IMR-90 (cell line): Measurements from ENCODE around the gene LBP. TPM values are rescaled to one million over a fixed set of nuclear protein-coding genes. Genes with fewer than 3 reads are reported as not detected.

Experiments
- ATAC-seq: fragments of 200-7000 bp; cut with Tn5 transposase; 2 replicates; pipeline ENCODE4 v1.9.1; 2020; ENCODE audit warnings: low read depth, mild to moderate bottlenecking, moderate library complexity
- BruUV-seq: library from RNA; stranded (reverse); fragments of 400-500 nt; replicated peaks from 2 replicates; lab custom pipeline; 2021; lab: Mats Ljungman, UMichigan
- CTCF ChIA-PET: fragments of 300-600 bp; formaldehyde crosslinking; extraction: SDS; loops from one replicate; lab custom pipeline; 2021; ENCODE audit warnings: antibody characterized with exemption; lab: Yijun Ruan, JAX
- POLR2A ChIA-PET: fragments of 300-600 bp; sonication (Branson Sonifier 250); formaldehyde crosslinking; loops from one replicate; lab custom pipeline; 2022; ENCODE audit warnings: antibody characterized with exemption; ENCODE audit not compliant: unreplicated experiment; lab: Charles Lee
- DNase-seq: peaks from one replicate; pipeline ENCODE4 v3.0.0; 2013
- H2AFZ ChIP-seq: replicated peaks from 2 replicates; pipeline ENCODE3; 2013; ENCODE audit warnings: low read length, mild to moderate bottlenecking; ENCODE audit not compliant: poor library complexity
- H2AK5ac ChIP-seq: 2 replicates; pipeline ENCODE4 v1.6.1; 2013; ENCODE audit warnings: low read depth, low read length, inconsistent platforms
- H2AK9ac ChIP-seq: replicated peaks from 2 replicates; pipeline ENCODE3; 2013; ENCODE audit warnings: mild to moderate bottlenecking, low read depth, low read length, moderate library complexity; ENCODE audit not compliant: poor library complexity
- H2BK120ac ChIP-seq: 2 replicates; pipeline ENCODE4 v1.6.1; 2013; ENCODE audit warnings: low read depth, low read length, inconsistent platforms
- H2BK15ac ChIP-seq: 3 replicates; pipeline ENCODE4 v1.6.1; 2013; ENCODE audit warnings: low read depth, low read length, inconsistent platforms
- H2BK20ac ChIP-seq: 2 replicates; pipeline ENCODE4 v1.6.1; 2013; ENCODE audit warnings: low read depth, mild to moderate bottlenecking, inconsistent platforms, low read length, moderate library complexity
- H2BK5ac ChIP-seq: 2 replicates; pipeline ENCODE4 v1.6.1; 2013; ENCODE audit warnings: mild to moderate bottlenecking, low read depth, low read length, inconsistent platforms; ENCODE audit not compliant: poor library complexity, severe bottlenecking
- H3K14ac ChIP-seq: replicated peaks from 2 replicates; pipeline ENCODE4 v1.6.1; 2013; ENCODE audit warnings: low read depth, low read length, inconsistent platforms
- H3K18ac ChIP-seq: 2 replicates; pipeline ENCODE4 v1.6.1; 2013; ENCODE audit warnings: low read depth, low read length, control low read depth
- H3K23ac ChIP-seq: 2 replicates; pipeline ENCODE4 v1.6.1; 2013; ENCODE audit warnings: low read depth, low read length, inconsistent platforms
- H3K27ac ChIP-seq: 2 replicates; pipeline ENCODE4 v1.5.1; 2013; ENCODE audit warnings: mild to moderate bottlenecking, control low read depth, low read length; ENCODE audit not compliant: insufficient read depth
- H3K27me3 ChIP-seq: 2 replicates; pipeline ENCODE4 v1.6.1; 2013; ENCODE audit warnings: low read length; ENCODE audit not compliant: control insufficient read depth, insufficient read depth
- H3K36me3 ChIP-seq: 2 replicates; pipeline ENCODE4 v1.6.1; 2013; ENCODE audit warnings: low read length, mixed read lengths; ENCODE audit not compliant: control insufficient read depth, insufficient read depth
- H3K4ac ChIP-seq: 2 replicates; pipeline ENCODE4 v1.6.1; 2013; ENCODE audit warnings: low read depth, low read length, inconsistent platforms
- H3K4me1 ChIP-seq: 2 replicates; pipeline ENCODE4 v1.6.1; 2013; ENCODE audit warnings: low read length, mixed read lengths; ENCODE audit not compliant: control insufficient read depth, insufficient read depth
- H3K4me2 ChIP-seq: 2 replicates; pipeline ENCODE4 v1.6.1; 2013; ENCODE audit warnings: low read depth, mild to moderate bottlenecking, control low read depth, low read length, moderate library complexity
- H3K4me3 ChIP-seq: 2 replicates; pipeline ENCODE4 v1.5.1; 2013; ENCODE audit warnings: low read depth, mild to moderate bottlenecking, control low read depth, low read length, moderate library complexity; ENCODE audit not compliant: insufficient read depth
- H3K56ac ChIP-seq: 2 replicates; pipeline ENCODE4 v1.6.1; 2013; ENCODE audit warnings: low read length, inconsistent platforms; ENCODE audit not compliant: insufficient read depth; ENCODE audit errors: extremely low read depth
- H3K79me1 ChIP-seq, 2 experiments: 2 replicates each; pipeline ENCODE4 v1.6.1; 2013; ENCODE audit warnings: low read length in 2 of 2, inconsistent platforms in 1 of 2, low read depth in 1 of 2
- H3K9ac ChIP-seq: 2 replicates; pipeline ENCODE4 v1.6.1; 2013; ENCODE audit warnings: low read depth, low read length, control low read depth
- H3K9me1 ChIP-seq: 2 replicates; pipeline ENCODE4 v1.6.1; 2013; ENCODE audit warnings: low read length, inconsistent platforms; ENCODE audit not compliant: insufficient read depth
- H3K9me3 ChIP-seq: 2 replicates; pipeline ENCODE4 v1.6.1; 2013; ENCODE audit warnings: low read length; ENCODE audit not compliant: control insufficient read depth, insufficient read depth
- H4K20me1 ChIP-seq: 2 replicates; pipeline ENCODE4 v1.6.1; 2013; ENCODE audit warnings: low read length, inconsistent platforms; ENCODE audit not compliant: insufficient read depth
- H4K5ac ChIP-seq: 2 replicates; pipeline ENCODE4 v1.6.1; 2013; ENCODE audit warnings: mild to moderate bottlenecking, low read depth, low read length, control low read depth
- H4K8ac ChIP-seq, 2 experiments: 2 replicates each; pipeline ENCODE4 v1.6.1; 2013; ENCODE audit warnings: low read depth in 2 of 2, low read length in 2 of 2, control low read depth in 1 of 2, inconsistent platforms in 1 of 2
- H4K91ac ChIP-seq: 2 replicates; pipeline ENCODE4 v1.6.1; 2013; ENCODE audit warnings: low read depth, low read length, inconsistent platforms; ENCODE audit not compliant: insufficient read depth
- BHLHE40 ChIP-seq: fragments of 150-350 bp; IDR thresholded peaks from 2 replicates; pipeline ENCODE4 v1.6.1; 2016; ENCODE audit warnings: mild to moderate bottlenecking, low read depth, low read length
- CEBPB ChIP-seq: IDR thresholded peaks from 2 replicates; pipeline ENCODE4 v1.6.1; 2012; ENCODE audit warnings: low read depth, low read length, improper control_type of control experiment
- FOS ChIP-seq: fragments of 150-350 bp; IDR thresholded peaks from 2 replicates; pipeline ENCODE4 v1.6.1; 2016; ENCODE audit warnings: low read depth, low read length
- MAFK ChIP-seq: IDR thresholded peaks from 2 replicates; pipeline ENCODE4 v1.6.1; 2012; ENCODE audit warnings: low read depth, low read length, improper control_type of control experiment
- RAD21 ChIP-seq: IDR thresholded peaks from 2 replicates; pipeline ENCODE4 v1.6.1; 2012; ENCODE audit warnings: low read length, improper control_type of control experiment
- RFX5 ChIP-seq: IDR thresholded peaks from 2 replicates; pipeline ENCODE4 v1.8.0; 2012; ENCODE audit warnings: low read depth, mild to moderate bottlenecking, low read length, moderate library complexity
- WGBS, 2 experiments: methylation state at CpG; one replicate each; pipeline versions ENCODE4 v1.1.5 to v1.1.7; 2013; ENCODE audit warnings: missing lambda C conversion rate in 2 of 2; ENCODE audit not compliant: insufficient read length in 1 of 2; ENCODE audit errors: extremely low coverage in 2 of 2; 5-methylcytosine and 5-hydroxymethylcytosine counted together
- dilution Hi-C: fragments of 300-500 bp; cut with HindIII; formaldehyde crosslinking; loops from one replicate; pipeline ENCODE4 v1.14.3; 2018; ENCODE audit warnings: low sequenced_read_pairs; ENCODE audit not compliant: unreplicated experiment
- in situ Hi-C: fragments of 300-500 bp; cut with MboI; formaldehyde crosslinking; loops from 3 replicates; pipeline ENCODE4 v1.14.3; 2019; ENCODE audit warnings: low sequenced_read_pairs, inconsistent platforms, mixed read lengths
- intact Hi-C: fragments of 100-400 bp; cut with micrococcal nuclease; formaldehyde crosslinking; loops from 2 replicates; pipeline ENCODE4 v1.10.0; 2022
- polyA plus RNA-seq, 3 experiments: library from polyadenylated mRNA; depleted of rRNA; stranded (reverse); fragments of >200 nt; gene quantifications; 2 replicates each; pipeline ENCODE4 v1.2.3, GENCODE V29; 2012; ENCODE audit warnings: low replicate concordance in 1 of 3
- total RNA-seq: library from RNA; depleted of rRNA; stranded (reverse); fragments of >200 nt; gene quantifications from 2 replicates; pipeline ENCODE4 v1.2.3, GENCODE V29; 2012
- TF ChIP-seq, protein P1 (sequence below): fragments of 150-350 bp; IDR thresholded peaks from 2 replicates; pipeline ENCODE4 v1.6.1; 2017; ENCODE audit warnings: mild to moderate bottlenecking, antibody characterized with exemption, low read length, low read depth

The LBP gene
- total and polyA plus RNA-seq, 2 of the 4 experiments (the other 2 are of a cell fraction), result not detected

DNA sequence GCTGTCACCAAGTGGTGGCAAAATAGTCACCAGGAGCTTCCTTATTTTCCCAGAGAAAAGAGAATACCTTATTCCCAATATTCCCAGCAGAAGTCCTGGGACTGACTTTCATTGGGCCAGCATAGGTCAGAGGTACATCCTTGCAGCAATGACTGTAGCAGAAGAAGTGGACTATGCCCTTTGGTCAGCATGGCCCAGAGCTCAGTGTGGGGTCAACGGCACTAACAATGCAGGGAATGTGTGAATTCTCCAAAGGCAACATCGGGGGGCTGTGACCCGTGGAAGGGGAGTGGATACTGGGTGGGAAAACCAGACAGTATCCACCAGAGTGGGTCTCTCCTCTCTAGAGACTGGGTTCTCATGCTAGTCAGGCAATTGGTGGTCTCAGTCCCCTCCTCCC lies 15.6 kb upstream of the LBP start:
- POLR2A ChIA-PET, result no interaction called here
- Histone ChIP-seq H3K4ac (no peak overlapping the region), H4K20me1 (no peaks in the 10 kb centered on the region), H3K79me1 (no peaks in the 10 kb centered on the region), H2BK5ac (no peak overlapping the region), H2BK15ac (no peak overlapping the region), H3K27me3 (peaks cover 49% of the 10 kb centered on the region), H3K27ac (no peak overlapping the region), H3K9me3 (peaks cover 3% of the 10 kb centered on the region; the same call in 1 of the 2 replicates), H2BK120ac (no peak overlapping the region), H3K4me2 (no peak overlapping the region), H3K23ac (no peak overlapping the region), H3K9ac (no peak overlapping the region), H2AK5ac (no peak overlapping the region), H4K5ac (no peak overlapping the region), H3K36me3 (no peaks in the 10 kb centered on the region), H3K4me1 (no peaks in the 10 kb centered on the region), H3K18ac (no peak overlapping the region), H3K4me3 (no peak overlapping the region), H2BK20ac (no peak overlapping the region), H3K9me1 (no peaks in the 10 kb centered on the region), H2AK9ac (no peak overlapping the region), H4K91ac (no peak overlapping the region), H3K56ac (no peak overlapping the region), H3K14ac (no peak overlapping the region), H2AFZ (no peak overlapping the region), H4K8ac (no peak overlapping the region)
- dilution Hi-C loops, result no loop called here
- ATAC-seq (no peak), DNase-seq (no peak)
- intact Hi-C loops, result no loop called here
- in situ Hi-C loops, result no loop called here
- TF ChIP-seq RAD21, result no peak
- no peak for TF ChIP-seq FOS
- no peak for TF ChIP-seq CEBPB
- TF ChIP-seq BHLHE40, result no peak
- TF ChIP-seq, protein P1, sequence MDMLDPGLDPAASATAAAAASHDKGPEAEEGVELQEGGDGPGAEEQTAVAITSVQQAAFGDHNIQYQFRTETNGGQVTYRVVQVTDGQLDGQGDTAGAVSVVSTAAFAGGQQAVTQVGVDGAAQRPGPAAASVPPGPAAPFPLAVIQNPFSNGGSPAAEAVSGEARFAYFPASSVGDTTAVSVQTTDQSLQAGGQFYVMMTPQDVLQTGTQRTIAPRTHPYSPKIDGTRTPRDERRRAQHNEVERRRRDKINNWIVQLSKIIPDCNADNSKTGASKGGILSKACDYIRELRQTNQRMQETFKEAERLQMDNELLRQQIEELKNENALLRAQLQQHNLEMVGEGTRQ, result no peak
- no peak for TF ChIP-seq MAFK
- no peak for TF ChIP-seq RFX5
- WGBS, 2 experiments, result no CpG with 5 or more reads among the region's 3 CpGs
- CTCF ChIA-PET, result no interaction called here
- BruUV-seq, result no TSS peak
